ENCODE results near the gene OR2W3.

DNA sequence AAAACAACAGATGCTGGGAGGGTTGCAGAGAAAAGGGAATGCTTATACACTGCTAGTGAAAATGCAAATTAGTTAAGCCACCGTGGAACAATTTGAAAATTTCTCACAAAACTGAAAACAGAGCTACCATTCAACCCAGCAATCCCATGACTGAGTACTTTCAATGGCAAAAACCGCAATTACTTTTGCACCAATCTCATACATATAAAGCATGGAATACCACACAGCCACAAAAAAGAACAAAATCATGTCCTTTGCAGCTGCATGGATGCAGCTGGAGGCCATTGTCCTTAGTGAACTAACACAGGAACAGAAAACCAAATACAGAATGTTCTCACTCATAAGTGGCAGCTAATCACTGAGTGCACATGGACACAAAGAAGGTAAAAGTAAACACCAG, 18.4 kb downstream of the OR2W3 start:
- TF ChIP-seq POLR2A (IDR thresholded peaks at IDR 0.05) (no peak), POLR2AphosphoS5 (IDR thresholded peaks at IDR 0.05) (no peak)

All from prostate gland (tissue), 1 donor.